OCI-LY7 (cell line): Measurements from ENCODE around the gene CDK17.

ENCODE experiments used
- CTCF ChIP-seq: fragments of 200-600 bp; sonication (generic); conservative IDR thresholded peaks from 2 replicates; pipeline ENCODE4 v1.5.1; 2014; ENCODE audit warnings: mild to moderate bottlenecking, antibody characterized with exemption, low read length, moderate library complexity, mixed read lengths
- EZH2phosphoT487 ChIP-seq: fragments of 200-600 bp; sonication (generic); IDR thresholded peaks from 2 replicates; pipeline ENCODE4 v1.6.1; 2018; ENCODE audit warnings: low read depth, borderline replicate concordance, mild to moderate bottlenecking, mixed run types, antibody characterized with exemption, low read length, moderate library complexity, mixed read lengths

DNA sequence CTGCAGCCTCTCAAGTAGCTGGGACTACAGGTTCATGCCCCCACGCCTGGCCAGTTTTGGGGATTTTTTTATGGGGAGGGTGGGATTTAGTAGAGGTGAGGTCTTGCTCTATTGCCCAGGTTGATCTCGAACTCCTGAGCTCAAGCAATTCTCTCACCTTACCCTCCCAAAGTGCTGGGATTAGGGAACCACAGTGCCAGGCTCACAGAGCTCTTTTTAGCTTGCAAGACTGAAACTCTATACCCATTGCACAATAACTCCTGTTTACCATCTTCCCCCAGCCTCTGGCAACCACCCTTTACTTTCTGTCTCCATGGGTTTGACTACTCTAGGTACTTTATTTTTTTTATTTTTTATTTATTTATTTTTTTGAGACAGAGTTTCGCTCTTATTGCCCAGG is 25.7 kb upstream of the CDK17 start:
- TF ChIP-seq CTCF = no peak
- no peak for TF ChIP-seq EZH2phosphoT487
